Skin of body (tissue), 2 donors: ENCODE data around the gene RMC1. TPM values are rescaled to one million over a fixed set of nuclear protein-coding genes. Genes with fewer than 3 reads are reported as not detected.

ENCODE experiments used
- small RNA-seq: library from RNA; depleted of rRNA; stranded (forward); fragments of <200 nt; gene quantifications from one replicate; pipeline ENCODE3, GENCODE V24; 2014; ENCODE audit warnings: low replicate concordance
- total RNA-seq: library from RNA; depleted of rRNA; stranded (reverse); fragments of >200 nt; gene quantifications from one replicate; pipeline ENCODE4 v1.2.3, GENCODE V29; 2014

The RMC1 gene
- total RNA-seq, 1 donor from 2014 or later: 14.0 TPM

Small RNA genes within 50 kb of the gene (small RNA-seq; reads per million reads assigned to genes)
- gene AC026634.1 (not detected), gene RF00019 (not detected)

Other genes starting within 250 kb of the RMC1 start
- 84.7 TPM for gene RIOK3, start 50.2 kb upstream of the RMC1 start, total RNA-seq
- gene NPC1, start 83.0 kb downstream of the RMC1 start, total RNA-seq: 70.4 TPM
- gene ANKRD29, start 159.4 kb downstream of the RMC1 start, total RNA-seq: 6.1 TPM
- gene LAMA3, start 185.9 kb downstream of the RMC1 start, total RNA-seq: 60.6 TPM